Colonic mucosa (tissue), 4 donors: Measurements from ENCODE around the gene NLRP5. TPM values are rescaled to one million over a fixed set of nuclear protein-coding genes. Genes with fewer than 3 reads are reported as not detected.
"Not testable (repeated sequence)": the region's sequence is repeated elsewhere in the genome, so short reads cannot be mapped to it uniquely, and the experiment has no call there.

ENCODE experiments used
- DNase-seq: peaks from one replicate; pipeline ENCODE4 v3.0.0-alpha.2; 2020
- H3K27ac ChIP-seq: fragments of 200-600 bp; one replicate; pipeline ENCODE4 v1.8.0; 2021
- H3K27me3 ChIP-seq: fragments of 200-600 bp; one replicate; pipeline ENCODE4 v1.8.0; 2021
- H3K36me3 ChIP-seq: fragments of 200-600 bp; one replicate; pipeline ENCODE4 v1.8.0; 2021
- H3K4me1 ChIP-seq: fragments of 200-600 bp; one replicate; pipeline ENCODE4 v1.8.0; 2021; ENCODE audit warnings: mild to moderate bottlenecking
- H3K4me3 ChIP-seq: fragments of 200-600 bp; one replicate; pipeline ENCODE4 v1.8.0; 2021
- H3K9ac ChIP-seq, 2 donors: one replicate each; pipeline ENCODE4 v1.7.0; 2013; ENCODE audit warnings: control low read depth in 2 of 2, low read depth in 2 of 2, low read length in 2 of 2
- H3K9me3 ChIP-seq: fragments of 200-600 bp; one replicate; pipeline ENCODE4 v1.8.0; 2021
- CTCF ChIP-seq: fragments of 200-600 bp; IDR thresholded peaks from one replicate; pipeline ENCODE4 v1.8.0; 2022; ENCODE audit warnings: antibody characterized with exemption, mild to moderate bottlenecking
- intact Hi-C: fragments of 100-400 bp; cut with DNase I; formaldehyde crosslinking; loops from one replicate; pipeline ENCODE4 v1.14.1; 2022
- total RNA-seq, 2 donors: library from RNA; stranded (reverse); fragmentation: NEBNext Ultra II Directional in 1 of 2; extraction: Animal tissue kit (Norgen Biotek cat#: 25700) in 1 of 2; gene quantifications; one replicate each; pipeline ENCODE4 v1.2.1, GENCODE V29; 2021
- donor health status: healthy.
- donor health status: DM: no; HTN: no; CAD: no.
- donor health status: DM: no; HTN: no; CAD: no.

Gene NLRP5
- total RNA-seq, 2 donors from 2014 or later, result not detected

- Histone ChIP-seq H3K36me3 (no peaks in the 10 kb centered on the region), H3K9ac (no peak overlapping the region), H3K4me1 (no peaks in the 10 kb centered on the region), H3K27me3 (no peaks in the 10 kb centered on the region), H3K4me3 (no peak overlapping the region), H3K27ac (no peak overlapping the region), H3K9me3 (no peaks in the 10 kb centered on the region)
- intact Hi-C loops, result no loop called here
- TF ChIP-seq CTCF, result no peak
- DNase-seq, result no peak
These were observed 1.3 kb upstream of the NLRP5 start for GRCh38 chr19:55985254-55985653.

GRCh38 chr19:55990831-55991230, 4.3 kb downstream of the NLRP5 start:
- Histone ChIP-seq H3K9ac (no peak overlapping the region), H3K27ac (no peak overlapping the region), H3K36me3 (no peaks in the 10 kb centered on the region), H3K4me1 (no peaks in the 10 kb centered on the region), H3K4me3 (no peak overlapping the region), H3K27me3 (no peaks in the 10 kb centered on the region), H3K9me3 (no peaks in the 10 kb centered on the region)
- intact Hi-C loops, result no loop called here
- no peak for TF ChIP-seq CTCF
- DNase-seq, result no peak

GRCh38 chr19:55993492-55993891, 6.9 kb downstream of the NLRP5 start:
- H3K36me3 ChIP-seq, result no peaks in the 10 kb centered on the region
- no peaks in the 10 kb centered on the region for H3K9me3 ChIP-seq
- intact Hi-C loops, result no loop called here
- H3K9ac ChIP-seq, result no peak overlapping the region
- H3K4me1 ChIP-seq, result no peaks in the 10 kb centered on the region
- DNase-seq, result no peak
- H3K4me3 ChIP-seq, result no peak overlapping the region
- TF ChIP-seq CTCF, result no peak
- no peaks in the 10 kb centered on the region for H3K27me3 ChIP-seq
- H3K27ac ChIP-seq, result no peak overlapping the region

GRCh38 chr19:56014765-56015164, 28.2 kb downstream of the NLRP5 start:
- no peak for DNase-seq
- H3K4me1 ChIP-seq, result no peaks in the 10 kb centered on the region
- H3K27ac ChIP-seq, result no peak overlapping the region
- intact Hi-C loops, result no loop called here
- H3K9me3 ChIP-seq, result no peaks in the 10 kb centered on the region
- H3K36me3 ChIP-seq, result no peaks in the 10 kb centered on the region
- no peak for TF ChIP-seq CTCF
- H3K9ac ChIP-seq, result no peak overlapping the region
- no peak overlapping the region for H3K4me3 ChIP-seq
- peaks cover 3% of the 10 kb centered on the region for H3K27me3 ChIP-seq

- TF ChIP-seq CTCF, result no peak
- peaks cover 3% of the 10 kb centered on the region for H3K27me3 ChIP-seq
- H3K4me3 ChIP-seq, result no peak overlapping the region
- no peaks in the 10 kb centered on the region for H3K9me3 ChIP-seq
- H3K9ac ChIP-seq, result no peak overlapping the region
- no peak overlapping the region for H3K27ac ChIP-seq
- intact Hi-C loops, result no loop called here
- H3K36me3 ChIP-seq, result no peaks in the 10 kb centered on the region
- no peaks in the 10 kb centered on the region for H3K4me1 ChIP-seq
- no peak for DNase-seq
These were observed 29.2 kb downstream of the NLRP5 start for GRCh38 chr19:56015756-56016155.

GRCh38 chr19:56019325-56019724, 32.8 kb downstream of the NLRP5 start:
- H3K27me3 ChIP-seq, intact Hi-C loops, H3K9me3 ChIP-seq, DNase-seq, H3K4me1 ChIP-seq, H3K27ac ChIP-seq, H3K36me3 ChIP-seq, H3K9ac ChIP-seq, H3K4me3 ChIP-seq: not testable (repeated sequence)

GRCh38 chr19:56020355-56020975, 33.9 kb downstream of the NLRP5 start:
- H3K4me3 ChIP-seq, H3K27ac ChIP-seq, H3K9ac ChIP-seq, H3K36me3 ChIP-seq, H3K4me1 ChIP-seq, H3K9me3 ChIP-seq, DNase-seq, intact Hi-C loops, H3K27me3 ChIP-seq: not testable (repeated sequence)
